ENCODE results near the gene FSIP1.

Gene FSIP1

DNA sequence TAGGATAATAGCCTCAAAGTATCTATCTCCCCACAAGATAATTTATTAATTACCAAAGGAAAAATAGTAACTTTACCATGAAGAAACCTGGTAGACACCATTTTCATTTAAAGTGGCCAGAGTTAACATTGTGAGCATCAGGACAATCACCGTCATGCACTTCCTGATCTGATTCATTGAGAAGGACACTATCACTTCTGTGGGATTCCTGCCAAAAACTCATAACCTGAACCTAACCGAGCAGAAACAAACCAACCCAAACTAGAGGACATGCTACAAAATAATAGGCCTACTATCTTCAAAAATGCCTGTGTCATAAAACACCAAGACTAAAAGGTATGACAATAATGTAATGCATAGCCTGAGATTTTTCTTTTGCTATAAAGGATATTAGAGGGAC is 39.0 kb downstream of the FSIP1 start:
- Histone ChIP-seq H3K27ac (ENCODE audit: low read length, poor library complexity, severe bottlenecking) (no peak overlapping the region), H3K36me3 (ENCODE audit: control insufficient read depth in 1 of 2, insufficient read depth in 2 of 2, low read depth in 1 of 2, low read length in 2 of 2) (no peaks in the 10 kb centered on the region), H4K8ac (ENCODE audit: low read length) (no peak overlapping the region), H3K79me1 (replicated peaks; ENCODE audit: low read length, poor library complexity, severe bottlenecking) (no peaks in the 10 kb centered on the region), H3K27me3 (ENCODE audit: control insufficient read depth in 1 of 2, insufficient read depth in 1 of 2, low read length in 2 of 2) (no peaks in the 10 kb centered on the region), H2AFZ (ENCODE audit: low read depth, low read length) (no peak overlapping the region), H2BK15ac (ENCODE audit: low read depth, poor library complexity, severe bottlenecking) (no peak overlapping the region), H3K4me3 (ENCODE audit: insufficient read depth in 1 of 2, low read depth in 1 of 2, low read length in 2 of 2) (no peak overlapping the region), H3K4ac (ENCODE audit: low read depth in 1 of 2, low read length in 2 of 2) (no peak overlapping the region), H3K14ac (ENCODE audit: low read length in 2 of 2) (no peak overlapping the region), H3K4me2 (ENCODE audit: low read length, poor library complexity, severe bottlenecking) (no peak overlapping the region), H3K9me3 (ENCODE audit: control insufficient read depth, low read length) (no peaks in the 10 kb centered on the region), H2BK120ac (ENCODE audit: low read depth, low read length) (no peak overlapping the region), H3K9ac (ENCODE audit: low read length) (no peak overlapping the region), H4K91ac (ENCODE audit: low read length) (no peak overlapping the region), H3K23ac (ENCODE audit: low read length in 2 of 2) (no peak overlapping the region), H3K4me1 (ENCODE audit: control insufficient read depth, insufficient read depth, low read depth, low read length) (no peaks in the 10 kb centered on the region), H2BK5ac (ENCODE audit: low read depth, low read length, poor library complexity, severe bottlenecking) (no peak overlapping the region), H2BK12ac (ENCODE audit: low read length in 2 of 2) (no peak overlapping the region), H2AK5ac (ENCODE audit: low read length, severe bottlenecking) (no peak overlapping the region), H3K18ac (ENCODE audit: low read depth in 1 of 2, low read length in 2 of 2) (no peak overlapping the region)
- no peak for DNase-seq
- 44% methylated on average over 2 of the region's 2 CpGs for WGBS

DNA sequence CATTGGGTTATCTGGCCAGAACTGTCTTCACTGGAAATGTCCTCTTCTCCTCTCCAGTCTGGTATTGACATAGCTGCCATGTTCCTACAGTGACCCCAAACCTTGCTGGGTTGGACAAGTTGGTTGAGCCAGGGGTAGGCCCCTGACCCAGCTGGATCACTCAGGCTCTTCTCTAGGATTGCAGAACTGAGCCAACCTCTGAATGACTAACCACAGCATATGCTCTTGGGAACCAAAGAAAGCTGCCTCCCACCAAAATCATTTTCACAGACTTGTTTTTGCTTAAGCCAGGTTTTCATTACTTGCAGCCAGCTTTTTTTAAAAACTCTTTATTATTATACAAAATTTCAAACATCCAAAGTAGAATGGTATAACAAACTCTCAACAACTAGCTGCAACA is 41.4 kb downstream of the FSIP1 start:
- H4K91ac ChIP-seq (ENCODE audit: low read length): no peak overlapping the region
- H2BK120ac ChIP-seq (ENCODE audit: low read depth, low read length): no peak overlapping the region
- H3K14ac ChIP-seq (ENCODE audit: low read length in 2 of 2): no peak overlapping the region
- H3K27me3 ChIP-seq (ENCODE audit: control insufficient read depth in 1 of 2, insufficient read depth in 1 of 2, low read length in 2 of 2): no peaks in the 10 kb centered on the region
- peak overlapping the region; percentile 17 for H3K9ac ChIP-seq (ENCODE audit: low read length)
- no peaks in the 10 kb centered on the region for H3K36me3 ChIP-seq (ENCODE audit: control insufficient read depth in 1 of 2, insufficient read depth in 2 of 2, low read depth in 1 of 2, low read length in 2 of 2)
- no peaks in the 10 kb centered on the region for H3K9me3 ChIP-seq (ENCODE audit: control insufficient read depth, low read length)
- no peak overlapping the region for H2AFZ ChIP-seq (ENCODE audit: low read depth, low read length)
- no peak overlapping the region for H3K27ac ChIP-seq (ENCODE audit: low read length, poor library complexity, severe bottlenecking)
- no peak overlapping the region for H2BK15ac ChIP-seq (ENCODE audit: low read depth, poor library complexity, severe bottlenecking)
- H3K79me1 ChIP-seq (replicated peaks; ENCODE audit: low read length, poor library complexity, severe bottlenecking): no peaks in the 10 kb centered on the region
- no peak overlapping the region for H3K4me3 ChIP-seq (ENCODE audit: insufficient read depth in 1 of 2, low read depth in 1 of 2, low read length in 2 of 2)
- no peak overlapping the region for H2AK5ac ChIP-seq (ENCODE audit: low read length, severe bottlenecking)
- no peak overlapping the region for H2BK5ac ChIP-seq (ENCODE audit: low read depth, low read length, poor library complexity, severe bottlenecking)
- H3K23ac ChIP-seq (ENCODE audit: low read length in 2 of 2): no peak overlapping the region
- no peak overlapping the region for H3K4ac ChIP-seq (ENCODE audit: low read depth in 1 of 2, low read length in 2 of 2)
- no peak overlapping the region for H3K18ac ChIP-seq (ENCODE audit: low read depth in 1 of 2, low read length in 2 of 2)
- no peak overlapping the region for H4K8ac ChIP-seq (ENCODE audit: low read length)
- H2BK12ac ChIP-seq (ENCODE audit: low read length in 2 of 2): no peak overlapping the region
- H3K4me2 ChIP-seq (ENCODE audit: low read length, poor library complexity, severe bottlenecking): no peak overlapping the region
- DNase-seq: peak; percentile 10
- H3K4me1 ChIP-seq (ENCODE audit: control insufficient read depth, insufficient read depth, low read depth, low read length): no peaks in the 10 kb centered on the region

DNA sequence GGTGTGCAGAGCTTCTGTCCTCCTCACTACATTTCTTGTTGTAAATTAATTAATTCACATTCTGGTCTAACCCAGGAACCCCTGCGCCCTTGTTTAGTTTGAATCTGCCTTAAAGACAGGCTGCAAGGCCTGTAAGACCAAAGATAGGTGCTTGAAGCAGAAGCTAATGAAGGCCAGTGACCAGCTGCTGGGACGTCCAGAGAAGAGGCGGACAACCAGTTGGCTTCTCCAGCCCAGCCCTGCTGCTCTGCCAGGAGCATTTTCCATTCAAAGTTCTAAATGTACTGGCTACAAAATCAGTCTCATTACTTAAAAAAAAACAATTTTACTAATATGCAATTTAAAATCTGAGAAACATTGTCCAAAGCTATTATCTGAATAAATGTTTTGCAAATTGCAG is 43.6 kb downstream of the FSIP1 start:
- Histone ChIP-seq H3K9ac (ENCODE audit: low read length) (no peak overlapping the region), H2BK120ac (ENCODE audit: low read depth, low read length) (no peak overlapping the region), H3K4me3 (ENCODE audit: insufficient read depth in 1 of 2, low read depth in 1 of 2, low read length in 2 of 2) (no peak overlapping the region), H3K14ac (ENCODE audit: low read length in 2 of 2) (no peak overlapping the region), H3K27ac (ENCODE audit: low read length, poor library complexity, severe bottlenecking) (no peak overlapping the region), H2BK12ac (ENCODE audit: low read length in 2 of 2) (no peak overlapping the region), H2AK5ac (ENCODE audit: low read length, severe bottlenecking) (no peak overlapping the region), H2AFZ (ENCODE audit: low read depth, low read length) (no peak overlapping the region), H3K4me2 (ENCODE audit: low read length, poor library complexity, severe bottlenecking) (no peak overlapping the region), H2BK5ac (ENCODE audit: low read depth, low read length, poor library complexity, severe bottlenecking) (no peak overlapping the region), H3K23ac (ENCODE audit: low read length in 2 of 2) (no peak overlapping the region), H3K18ac (ENCODE audit: low read depth in 1 of 2, low read length in 2 of 2) (peak overlapping the region in 1 of 2 experiments; percentile 21), H3K4ac (ENCODE audit: low read depth in 1 of 2, low read length in 2 of 2) (no peak overlapping the region), H3K36me3 (ENCODE audit: control insufficient read depth in 1 of 2, insufficient read depth in 2 of 2, low read depth in 1 of 2, low read length in 2 of 2) (no peaks in the 10 kb centered on the region), H3K4me1 (ENCODE audit: control insufficient read depth, insufficient read depth, low read depth, low read length) (no peaks in the 10 kb centered on the region), H4K8ac (ENCODE audit: low read length) (no peak overlapping the region), H3K9me3 (ENCODE audit: control insufficient read depth, low read length) (no peaks in the 10 kb centered on the region), H3K27me3 (ENCODE audit: control insufficient read depth in 1 of 2, insufficient read depth in 1 of 2, low read length in 2 of 2) (no peaks in the 10 kb centered on the region), H4K91ac (ENCODE audit: low read length) (no peak overlapping the region), H2BK15ac (ENCODE audit: low read depth, poor library complexity, severe bottlenecking) (no peak overlapping the region), H3K79me1 (replicated peaks; ENCODE audit: low read length, poor library complexity, severe bottlenecking) (no peaks in the 10 kb centered on the region)
- DNase-seq: no peak
- 95% methylated on average over 3 of the region's 3 CpGs for WGBS

DNA sequence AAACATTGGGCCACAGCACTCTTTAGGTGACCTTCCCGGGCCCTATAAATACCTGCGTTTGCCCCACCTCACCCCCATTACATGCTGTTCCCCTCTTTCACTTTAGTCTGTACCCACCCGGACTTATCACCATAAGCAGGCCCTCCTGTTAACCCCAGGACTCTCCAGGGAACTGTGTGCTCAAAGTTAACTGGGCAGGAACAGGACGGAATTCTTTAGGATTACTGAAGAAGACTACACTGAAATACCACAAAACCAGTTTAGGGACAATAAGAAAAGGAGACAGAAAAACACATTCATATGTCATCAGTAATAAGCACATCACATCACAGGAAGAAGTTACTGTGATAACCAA is 45.5 kb downstream of the FSIP1 start:
- Histone ChIP-seq H3K9me3 (ENCODE audit: control insufficient read depth, low read length) (no peaks in the 10 kb centered on the region), H4K91ac (ENCODE audit: low read length) (no peak overlapping the region), H3K4ac (ENCODE audit: low read depth in 1 of 2, low read length in 2 of 2) (no peak overlapping the region), H4K8ac (ENCODE audit: low read length) (no peak overlapping the region), H3K4me2 (ENCODE audit: low read length, poor library complexity, severe bottlenecking) (no peak overlapping the region), H2BK5ac (ENCODE audit: low read depth, low read length, poor library complexity, severe bottlenecking) (no peak overlapping the region), H2AFZ (ENCODE audit: low read depth, low read length) (no peak overlapping the region), H3K23ac (ENCODE audit: low read length in 2 of 2) (no peak overlapping the region), H3K9ac (ENCODE audit: low read length) (no peak overlapping the region), H2BK12ac (ENCODE audit: low read length in 2 of 2) (no peak overlapping the region), H3K18ac (ENCODE audit: low read depth in 1 of 2, low read length in 2 of 2) (no peak overlapping the region), H3K27ac (ENCODE audit: low read length, poor library complexity, severe bottlenecking) (no peak overlapping the region), H3K79me1 (replicated peaks; ENCODE audit: low read length, poor library complexity, severe bottlenecking) (no peaks in the 10 kb centered on the region), H3K27me3 (ENCODE audit: control insufficient read depth in 1 of 2, insufficient read depth in 1 of 2, low read length in 2 of 2) (no peaks in the 10 kb centered on the region), H3K4me3 (ENCODE audit: insufficient read depth in 1 of 2, low read depth in 1 of 2, low read length in 2 of 2) (no peak overlapping the region), H2AK5ac (ENCODE audit: low read length, severe bottlenecking) (no peak overlapping the region), H2BK120ac (ENCODE audit: low read depth, low read length) (no peak overlapping the region), H2BK15ac (ENCODE audit: low read depth, poor library complexity, severe bottlenecking) (no peak overlapping the region), H3K36me3 (ENCODE audit: control insufficient read depth in 1 of 2, insufficient read depth in 2 of 2, low read depth in 1 of 2, low read length in 2 of 2) (no peaks in the 10 kb centered on the region), H3K14ac (ENCODE audit: low read length in 2 of 2) (no peak overlapping the region), H3K4me1 (ENCODE audit: control insufficient read depth, insufficient read depth, low read depth, low read length) (no peaks in the 10 kb centered on the region)
- WGBS: 91% methylated on average over 4 of the region's 4 CpGs
- DNase-seq: no peak
